ENCODE data around the gene REELD1. TPM values are rescaled to one million over a fixed set of nuclear protein-coding genes. Genes with fewer than 3 reads are reported as not detected.

REELD1 gene
- total RNA-seq, 1 experiment from 2014 or later: 0.25 TPM

DNA sequence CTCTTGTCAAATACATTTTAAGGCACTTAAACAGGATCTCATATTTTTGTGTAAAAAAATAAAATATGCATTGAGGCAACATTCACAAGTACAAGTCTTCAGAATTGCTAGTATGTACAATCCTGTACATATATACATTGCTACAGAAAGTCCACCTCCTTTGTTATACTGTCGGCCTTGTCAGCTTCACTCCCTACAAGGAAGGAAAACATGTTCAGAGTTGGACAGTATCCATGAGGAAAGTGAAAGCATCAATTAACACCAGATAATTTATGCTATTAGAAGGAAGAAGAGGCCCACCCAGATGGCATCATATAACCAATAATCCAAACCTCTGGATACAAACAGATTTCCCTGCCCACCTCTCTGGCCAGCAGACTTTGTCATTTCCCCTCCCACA lies 42.0 kb downstream of the REELD1 start:
- intact Hi-C loops (cut with micrococcal nuclease): no loop called here
- Histone ChIP-seq H3K9me2 (ENCODE audit: insufficient read depth) (no peaks in the 10 kb centered on the region), H4K20me1 (ENCODE audit: insufficient read depth) (no peaks in the 10 kb centered on the region), H3K79me2 (ENCODE audit: insufficient read depth, low read length) (no peaks in the 10 kb centered on the region), H3K4me2 (ENCODE audit: low read length) (no peak overlapping the region), H3K27me3 (ENCODE audit: insufficient read depth, low read length) (no peaks in the 10 kb centered on the region), H3K9ac (ENCODE audit: low read length) (no peak overlapping the region), H3K9me3 (ENCODE audit: control insufficient read depth in 1 of 2, insufficient read depth in 1 of 2, low read depth in 1 of 2, low read length in 2 of 2) (no peaks in the 10 kb centered on the region), H3K36me3 (ENCODE audit: control insufficient read depth in 1 of 2, insufficient read depth in 2 of 2, low read length in 2 of 2) (no peaks in the 10 kb centered on the region), H3K4me1 (ENCODE audit: control insufficient read depth in 1 of 2, insufficient read depth in 2 of 2, low read length in 2 of 2) (peaks cover 12% of the 10 kb centered on the region in 2 experiments; a peak in 3 of 4 replicates), H3K27ac (ENCODE audit: low read depth, low read length) (no peak overlapping the region), H3K4me3 (replicated peaks in 1 of 2; ENCODE audit: low read depth in 1 of 2, low read length in 2 of 2) (no peak overlapping the region), H2AFZ (ENCODE audit: low read depth, low read length, poor library complexity, severe bottlenecking) (no peak overlapping the region)
- no TSS peak for BruUV-seq (replicated peaks)
- ChIA-PET POLR2A (no interaction called here), CTCF (no interaction called here), RAD21 (ENCODE audit: low non-redundant PET in 1 of 2, low total read pairs in 2 of 2, uncharacterized antibody in 2 of 2, unreplicated experiment in 2 of 2) (no interaction called here)
- TF ChIP-seq POLR2AphosphoS5 (IDR thresholded peaks at IDR 0.05; ENCODE audit: low read depth, low read length) (no peak), YY1 (IDR thresholded peaks at IDR 0.05; ENCODE audit: extremely low read depth, insufficient replicate concordance, low read depth, low read length) (no peak), CBX3 (IDR thresholded peaks at IDR 0.05; ENCODE audit: low read depth) (no peak), CEBPB (IDR thresholded peaks at IDR 0.05; ENCODE audit: low read depth) (no peak), ELF1 (IDR thresholded peaks at IDR 0.05; ENCODE audit: borderline replicate concordance, low read depth) (no peak), RAD21 (IDR thresholded peaks at IDR 0.05; ENCODE audit: low read depth) (no peak), EZH2phosphoT487 (IDR thresholded peaks at IDR 0.05; ENCODE audit: borderline replicate concordance) (no peak), EZH2 (IDR thresholded peaks at IDR 0.05) (no peak), SIN3A (IDR thresholded peaks at IDR 0.05; ENCODE audit: low read depth) (no peak), SP1 (IDR thresholded peaks at IDR 0.05; ENCODE audit: low read depth) (no peak), SRF (IDR thresholded peaks at IDR 0.05; ENCODE audit: low read depth) (no peak), EGR1 (IDR thresholded peaks at IDR 0.05; ENCODE audit: low read depth) (no peak), POLR2A (IDR thresholded peaks at IDR 0.05; ENCODE audit: borderline replicate concordance, extremely low read depth, insufficient read depth, insufficient read length) (no peak), ZNF274 (IDR thresholded peaks at IDR 0.05; ENCODE audit: low read depth, low read length) (no peak), ZFX (IDR thresholded peaks at IDR 0.05) (no peak), TCF7L2 (IDR thresholded peaks at IDR 0.05; ENCODE audit: borderline replicate concordance, extremely low read depth, insufficient read depth, insufficient read length) (no peak)
- TF ChIP-seq, protein P1, sequence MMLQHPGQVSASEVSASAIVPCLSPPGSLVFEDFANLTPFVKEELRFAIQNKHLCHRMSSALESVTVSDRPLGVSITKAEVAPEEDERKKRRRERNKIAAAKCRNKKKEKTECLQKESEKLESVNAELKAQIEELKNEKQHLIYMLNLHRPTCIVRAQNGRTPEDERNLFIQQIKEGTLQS (IDR thresholded peaks at IDR 0.05): no peak
- TF ChIP-seq, protein P2, sequence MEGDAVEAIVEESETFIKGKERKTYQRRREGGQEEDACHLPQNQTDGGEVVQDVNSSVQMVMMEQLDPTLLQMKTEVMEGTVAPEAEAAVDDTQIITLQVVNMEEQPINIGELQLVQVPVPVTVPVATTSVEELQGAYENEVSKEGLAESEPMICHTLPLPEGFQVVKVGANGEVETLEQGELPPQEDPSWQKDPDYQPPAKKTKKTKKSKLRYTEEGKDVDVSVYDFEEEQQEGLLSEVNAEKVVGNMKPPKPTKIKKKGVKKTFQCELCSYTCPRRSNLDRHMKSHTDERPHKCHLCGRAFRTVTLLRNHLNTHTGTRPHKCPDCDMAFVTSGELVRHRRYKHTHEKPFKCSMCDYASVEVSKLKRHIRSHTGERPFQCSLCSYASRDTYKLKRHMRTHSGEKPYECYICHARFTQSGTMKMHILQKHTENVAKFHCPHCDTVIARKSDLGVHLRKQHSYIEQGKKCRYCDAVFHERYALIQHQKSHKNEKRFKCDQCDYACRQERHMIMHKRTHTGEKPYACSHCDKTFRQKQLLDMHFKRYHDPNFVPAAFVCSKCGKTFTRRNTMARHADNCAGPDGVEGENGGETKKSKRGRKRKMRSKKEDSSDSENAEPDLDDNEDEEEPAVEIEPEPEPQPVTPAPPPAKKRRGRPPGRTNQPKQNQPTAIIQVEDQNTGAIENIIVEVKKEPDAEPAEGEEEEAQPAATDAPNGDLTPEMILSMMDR (IDR thresholded peaks at IDR 0.05 in 2 of 3, conservative IDR thresholded peaks at IDR 0.05 in 1 of 3; ENCODE audit: borderline replicate concordance in 1 of 3, insufficient read depth in 1 of 3, low read depth in 2 of 3, low read length in 2 of 3): no peak
- TF ChIP-seq, protein P3, sequence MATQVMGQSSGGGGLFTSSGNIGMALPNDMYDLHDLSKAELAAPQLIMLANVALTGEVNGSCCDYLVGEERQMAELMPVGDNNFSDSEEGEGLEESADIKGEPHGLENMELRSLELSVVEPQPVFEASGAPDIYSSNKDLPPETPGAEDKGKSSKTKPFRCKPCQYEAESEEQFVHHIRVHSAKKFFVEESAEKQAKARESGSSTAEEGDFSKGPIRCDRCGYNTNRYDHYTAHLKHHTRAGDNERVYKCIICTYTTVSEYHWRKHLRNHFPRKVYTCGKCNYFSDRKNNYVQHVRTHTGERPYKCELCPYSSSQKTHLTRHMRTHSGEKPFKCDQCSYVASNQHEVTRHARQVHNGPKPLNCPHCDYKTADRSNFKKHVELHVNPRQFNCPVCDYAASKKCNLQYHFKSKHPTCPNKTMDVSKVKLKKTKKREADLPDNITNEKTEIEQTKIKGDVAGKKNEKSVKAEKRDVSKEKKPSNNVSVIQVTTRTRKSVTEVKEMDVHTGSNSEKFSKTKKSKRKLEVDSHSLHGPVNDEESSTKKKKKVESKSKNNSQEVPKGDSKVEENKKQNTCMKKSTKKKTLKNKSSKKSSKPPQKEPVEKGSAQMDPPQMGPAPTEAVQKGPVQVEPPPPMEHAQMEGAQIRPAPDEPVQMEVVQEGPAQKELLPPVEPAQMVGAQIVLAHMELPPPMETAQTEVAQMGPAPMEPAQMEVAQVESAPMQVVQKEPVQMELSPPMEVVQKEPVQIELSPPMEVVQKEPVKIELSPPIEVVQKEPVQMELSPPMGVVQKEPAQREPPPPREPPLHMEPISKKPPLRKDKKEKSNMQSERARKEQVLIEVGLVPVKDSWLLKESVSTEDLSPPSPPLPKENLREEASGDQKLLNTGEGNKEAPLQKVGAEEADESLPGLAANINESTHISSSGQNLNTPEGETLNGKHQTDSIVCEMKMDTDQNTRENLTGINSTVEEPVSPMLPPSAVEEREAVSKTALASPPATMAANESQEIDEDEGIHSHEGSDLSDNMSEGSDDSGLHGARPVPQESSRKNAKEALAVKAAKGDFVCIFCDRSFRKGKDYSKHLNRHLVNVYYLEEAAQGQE (IDR thresholded peaks at IDR 0.05; ENCODE audit: low read depth): no peak
- TF ChIP-seq, protein P4, sequence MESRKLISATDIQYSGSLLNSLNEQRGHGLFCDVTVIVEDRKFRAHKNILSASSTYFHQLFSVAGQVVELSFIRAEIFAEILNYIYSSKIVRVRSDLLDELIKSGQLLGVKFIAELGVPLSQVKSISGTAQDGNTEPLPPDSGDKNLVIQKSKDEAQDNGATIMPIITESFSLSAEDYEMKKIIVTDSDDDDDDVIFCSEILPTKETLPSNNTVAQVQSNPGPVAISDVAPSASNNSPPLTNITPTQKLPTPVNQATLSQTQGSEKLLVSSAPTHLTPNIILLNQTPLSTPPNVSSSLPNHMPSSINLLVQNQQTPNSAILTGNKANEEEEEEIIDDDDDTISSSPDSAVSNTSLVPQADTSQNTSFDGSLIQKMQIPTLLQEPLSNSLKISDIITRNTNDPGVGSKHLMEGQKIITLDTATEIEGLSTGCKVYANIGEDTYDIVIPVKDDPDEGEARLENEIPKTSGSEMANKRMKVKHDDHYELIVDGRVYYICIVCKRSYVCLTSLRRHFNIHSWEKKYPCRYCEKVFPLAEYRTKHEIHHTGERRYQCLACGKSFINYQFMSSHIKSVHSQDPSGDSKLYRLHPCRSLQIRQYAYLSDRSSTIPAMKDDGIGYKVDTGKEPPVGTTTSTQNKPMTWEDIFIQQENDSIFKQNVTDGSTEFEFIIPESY (IDR thresholded peaks at IDR 0.05; ENCODE audit: extremely low read depth, insufficient replicate concordance, low read length): no peak
- ATAC-seq: no peak
- DNase-seq (ENCODE audit: low read depth, low spot score): no peak

Measured in HCT116 (cell line).